ENCODE results near the gene SNX11.

The SNX11 gene

DNA sequence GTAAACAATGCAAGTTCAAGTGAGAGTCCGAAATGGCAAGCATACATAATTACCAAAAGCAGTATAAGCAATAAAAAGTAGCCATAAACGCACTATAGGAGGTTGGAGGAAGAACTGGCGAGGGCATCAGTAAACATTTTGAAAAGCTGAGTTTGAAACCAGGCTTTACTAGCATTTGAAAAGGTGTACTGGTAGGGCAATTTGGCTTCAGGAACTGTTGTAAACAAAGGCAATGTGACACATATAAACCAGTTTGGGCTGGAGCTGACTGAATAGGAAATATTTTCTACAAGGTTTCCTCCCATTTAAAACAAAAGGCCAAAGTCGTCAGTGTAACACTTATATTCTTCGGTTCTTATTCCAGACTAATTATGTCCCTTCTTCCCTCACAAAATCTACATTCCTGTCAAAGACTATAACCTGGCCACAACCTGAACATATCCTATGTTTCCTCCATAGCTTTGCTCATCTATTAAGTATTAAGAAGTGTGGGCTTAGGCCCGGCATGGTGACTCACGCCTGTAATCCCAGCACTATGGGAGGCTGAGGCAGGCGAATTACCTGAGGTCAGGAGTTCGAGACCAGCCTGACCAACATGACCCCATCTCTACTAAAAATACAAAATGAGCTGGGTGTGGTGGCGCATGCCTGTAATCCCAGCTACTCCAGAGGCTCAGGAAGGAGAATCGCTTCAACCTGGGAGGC lies 14.1 kb upstream of the SNX11 start:
- Histone ChIP-seq H3K36me3 (ENCODE audit: insufficient read depth, low read length) (peaks cover 7% of the 10 kb centered on the region), H3K4me3 (ENCODE audit: low read depth, low read length, poor library complexity, severe bottlenecking) (no peak overlapping the region), H3K27me3 (ENCODE audit: insufficient read depth, low read length) (no peaks in the 10 kb centered on the region), H4K20me1 (ENCODE audit: insufficient read depth, low read length) (no peaks in the 10 kb centered on the region), H3K4me2 (ENCODE audit: low read length) (no peak overlapping the region), H2AFZ (ENCODE audit: low read length) (no peak overlapping the region), H3K9me2 (ENCODE audit: low read depth, low read length) (no peaks in the 10 kb centered on the region), H3K9ac (ENCODE audit: low read length) (no peak overlapping the region), H3K9me3 (ENCODE audit: low read length) (no peaks in the 10 kb centered on the region), H3F3A (ENCODE audit: insufficient read depth, low read length) (no peaks in the 10 kb centered on the region), H3K4me1 (ENCODE audit: insufficient read depth, low read length, severe bottlenecking) (peaks cover 7% of the 10 kb centered on the region), H3K79me2 (ENCODE audit: insufficient read depth, low read length) (peaks cover 12% of the 10 kb centered on the region), H3K27ac (ENCODE audit: low read depth, low read length, poor library complexity, severe bottlenecking) (no peak overlapping the region)
- no peak for TF ChIP-seq EZH2 (IDR thresholded peaks at IDR 0.05; ENCODE audit: borderline replicate concordance, low read length)
- TF ChIP-seq, protein P1, sequence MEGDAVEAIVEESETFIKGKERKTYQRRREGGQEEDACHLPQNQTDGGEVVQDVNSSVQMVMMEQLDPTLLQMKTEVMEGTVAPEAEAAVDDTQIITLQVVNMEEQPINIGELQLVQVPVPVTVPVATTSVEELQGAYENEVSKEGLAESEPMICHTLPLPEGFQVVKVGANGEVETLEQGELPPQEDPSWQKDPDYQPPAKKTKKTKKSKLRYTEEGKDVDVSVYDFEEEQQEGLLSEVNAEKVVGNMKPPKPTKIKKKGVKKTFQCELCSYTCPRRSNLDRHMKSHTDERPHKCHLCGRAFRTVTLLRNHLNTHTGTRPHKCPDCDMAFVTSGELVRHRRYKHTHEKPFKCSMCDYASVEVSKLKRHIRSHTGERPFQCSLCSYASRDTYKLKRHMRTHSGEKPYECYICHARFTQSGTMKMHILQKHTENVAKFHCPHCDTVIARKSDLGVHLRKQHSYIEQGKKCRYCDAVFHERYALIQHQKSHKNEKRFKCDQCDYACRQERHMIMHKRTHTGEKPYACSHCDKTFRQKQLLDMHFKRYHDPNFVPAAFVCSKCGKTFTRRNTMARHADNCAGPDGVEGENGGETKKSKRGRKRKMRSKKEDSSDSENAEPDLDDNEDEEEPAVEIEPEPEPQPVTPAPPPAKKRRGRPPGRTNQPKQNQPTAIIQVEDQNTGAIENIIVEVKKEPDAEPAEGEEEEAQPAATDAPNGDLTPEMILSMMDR (IDR thresholded peaks at IDR 0.05; ENCODE audit: low read length), result no peak

DNA sequence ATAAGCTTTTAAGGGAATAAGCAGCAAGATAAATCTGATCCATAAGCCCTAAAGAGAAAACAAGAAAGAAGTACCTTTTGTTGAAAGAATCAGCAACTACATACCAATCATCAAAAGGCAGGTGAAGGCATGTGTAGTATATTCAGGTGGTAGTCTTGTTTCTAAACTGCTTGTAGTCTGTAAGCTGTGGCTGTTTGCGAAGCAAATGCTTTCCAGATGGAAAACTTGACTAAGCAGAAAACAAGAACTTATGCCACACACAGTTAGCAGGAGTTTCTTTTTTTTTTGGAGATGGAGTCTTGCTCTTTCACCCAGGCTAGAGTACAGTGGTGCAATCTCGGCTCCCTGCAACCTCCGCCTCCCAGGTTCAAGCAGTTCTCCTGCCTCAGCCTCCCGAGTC lies 12.0 kb upstream of the SNX11 start:
- Histone ChIP-seq H3K9ac (ENCODE audit: low read length) (no peak overlapping the region), H3K9me3 (ENCODE audit: low read length) (no peaks in the 10 kb centered on the region), H3K4me2 (ENCODE audit: low read length) (no peak overlapping the region), H3K4me3 (ENCODE audit: low read depth, low read length, poor library complexity, severe bottlenecking) (no peak overlapping the region), H3K9me2 (ENCODE audit: low read depth, low read length) (no peaks in the 10 kb centered on the region), H3K27ac (ENCODE audit: low read depth, low read length, poor library complexity, severe bottlenecking) (no peak overlapping the region), H3K27me3 (ENCODE audit: insufficient read depth, low read length) (no peaks in the 10 kb centered on the region), H2AFZ (ENCODE audit: low read length) (no peak overlapping the region), H3K4me1 (ENCODE audit: insufficient read depth, low read length, severe bottlenecking) (peaks cover 13% of the 10 kb centered on the region), H4K20me1 (ENCODE audit: insufficient read depth, low read length) (no peaks in the 10 kb centered on the region), H3K79me2 (ENCODE audit: insufficient read depth, low read length) (peaks cover 23% of the 10 kb centered on the region), H3K36me3 (ENCODE audit: insufficient read depth, low read length) (peaks cover 7% of the 10 kb centered on the region; the same call in 1 of the 2 replicates), H3F3A (ENCODE audit: insufficient read depth, low read length) (no peaks in the 10 kb centered on the region)
- no peak for TF ChIP-seq EZH2 (IDR thresholded peaks at IDR 0.05; ENCODE audit: borderline replicate concordance, low read length)

DNA sequence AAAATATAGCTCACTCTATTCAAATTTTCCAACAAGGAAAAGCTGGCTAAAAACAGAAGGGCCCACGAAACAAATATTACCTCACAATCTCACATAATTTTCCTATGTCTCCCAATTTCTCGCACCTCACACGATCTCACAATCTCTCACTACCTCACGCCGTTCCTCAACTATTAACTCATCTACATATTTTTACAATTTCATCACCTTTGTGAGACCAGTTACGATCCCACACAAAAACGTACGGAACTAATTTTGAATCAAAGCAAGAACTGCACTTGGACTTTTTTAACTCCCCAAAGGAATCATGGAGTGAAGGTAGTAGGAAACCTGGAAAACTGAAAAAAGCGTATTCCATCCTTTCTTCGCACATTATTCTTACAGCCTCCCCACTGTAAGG lies 7.4 kb upstream of the SNX11 start:
- Histone ChIP-seq H3K36me3 (ENCODE audit: insufficient read depth, low read length) (no peaks in the 10 kb centered on the region; the same call in 1 of the 2 replicates), H3K27me3 (ENCODE audit: insufficient read depth, low read length) (no peaks in the 10 kb centered on the region), H3K27ac (ENCODE audit: low read depth, low read length, poor library complexity, severe bottlenecking) (no peak overlapping the region), H3K9me2 (ENCODE audit: low read depth, low read length) (no peaks in the 10 kb centered on the region), H3K4me3 (ENCODE audit: low read depth, low read length, poor library complexity, severe bottlenecking) (peak overlapping the region; percentile 75), H3K4me2 (ENCODE audit: low read length) (peak overlapping the region; percentile 78), H3K4me1 (ENCODE audit: insufficient read depth, low read length, severe bottlenecking) (peaks cover 21% of the 10 kb centered on the region), H2AFZ (ENCODE audit: low read length) (no peak overlapping the region), H3K9me3 (ENCODE audit: low read length) (peaks cover 3% of the 10 kb centered on the region), H3K79me2 (ENCODE audit: insufficient read depth, low read length) (peaks cover 20% of the 10 kb centered on the region), H4K20me1 (ENCODE audit: insufficient read depth, low read length) (no peaks in the 10 kb centered on the region), H3F3A (ENCODE audit: insufficient read depth, low read length) (no peaks in the 10 kb centered on the region), H3K9ac (ENCODE audit: low read length) (peak overlapping the region; percentile 65)
- TF ChIP-seq, protein P1 (IDR thresholded peaks at IDR 0.05; ENCODE audit: low read length), result no peak
- no peak for TF ChIP-seq EZH2 (IDR thresholded peaks at IDR 0.05; ENCODE audit: borderline replicate concordance, low read length)

DNA sequence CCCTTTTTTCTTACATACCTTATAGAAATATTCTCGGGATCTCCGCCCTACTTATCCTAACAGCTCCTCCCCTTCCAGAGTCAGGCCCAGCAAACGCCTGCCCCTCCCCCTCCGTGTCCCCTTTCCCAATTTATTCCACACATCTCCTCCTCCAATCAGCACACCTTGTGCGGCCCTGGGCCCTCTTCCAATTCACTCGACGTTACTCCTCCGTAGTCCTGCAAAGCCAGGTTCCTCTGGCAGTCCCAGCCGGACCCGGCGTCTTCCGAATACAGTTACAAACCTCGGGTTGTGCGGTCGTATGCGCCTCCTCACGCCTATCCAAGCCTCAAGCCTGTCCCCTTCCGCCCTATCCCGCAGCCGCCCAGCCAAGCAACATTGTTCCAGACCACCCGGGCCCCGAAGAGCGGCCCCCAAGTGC lies 7.0 kb upstream of the SNX11 start:
- Histone ChIP-seq H3K79me2 (ENCODE audit: insufficient read depth, low read length) (peaks cover 20% of the 10 kb centered on the region), H4K20me1 (ENCODE audit: insufficient read depth, low read length) (no peaks in the 10 kb centered on the region)
- no peak for TF ChIP-seq EZH2 (IDR thresholded peaks at IDR 0.05; ENCODE audit: borderline replicate concordance, low read length)
- TF ChIP-seq, protein P1 (IDR thresholded peaks at IDR 0.05; ENCODE audit: low read length), result no peak

More for the DNA sequence above, 7.0 kb upstream of the SNX11 start:
- Histone ChIP-seq H3K9me3 (ENCODE audit: low read length) (peaks cover 3% of the 10 kb centered on the region), H3K9me2 (ENCODE audit: low read depth, low read length) (no peaks in the 10 kb centered on the region), H3F3A (ENCODE audit: insufficient read depth, low read length) (no peaks in the 10 kb centered on the region), H3K9ac (ENCODE audit: low read length) (peak overlapping the region; percentile 65), H3K27ac (ENCODE audit: low read depth, low read length, poor library complexity, severe bottlenecking) (no peak overlapping the region), H3K36me3 (ENCODE audit: insufficient read depth, low read length) (no peaks in the 10 kb centered on the region), H3K4me2 (ENCODE audit: low read length) (peak overlapping the region; percentile 78), H3K4me3 (ENCODE audit: low read depth, low read length, poor library complexity, severe bottlenecking) (peak overlapping the region; percentile 75), H3K4me1 (ENCODE audit: insufficient read depth, low read length, severe bottlenecking) (peaks cover 21% of the 10 kb centered on the region), H3K27me3 (ENCODE audit: insufficient read depth, low read length) (no peaks in the 10 kb centered on the region), H2AFZ (ENCODE audit: low read length) (no peak overlapping the region)

All from OCI-LY1 (cell line).